HG03060 (cell line): ENCODE data around the gene EPS8L1.
"Not testable (repeated sequence)": the region's sequence is repeated elsewhere in the genome, so short reads cannot be mapped to it uniquely, and the experiment has no call there.

Experiments
- ATAC-seq: cut with Tn5 transposase; IDR thresholded peaks from one replicate; pipeline ENCODE4 v1.9.1; 2021; ENCODE audit warnings: low read depth, moderate number of reproducible peaks; ENCODE audit not compliant: unreplicated experiment

The EPS8L1 gene

GRCh38 chr19:55075371-55075998 lies at the start of gene EPS8L1:
EPS8L1 (plus strand) TSS chr19:55075869; CDS start chr19:55076445, 576 bp downstream.
- no peak for ATAC-seq

GRCh38 chr19:55027140-55027471 lies 48.6 kb upstream of the EPS8L1 start:
- not testable (repeated sequence) for ATAC-seq

GRCh38 chr19:55027472-55028337 lies 48.0 kb upstream of the EPS8L1 start:
- ATAC-seq, result no peak

GRCh38 chr19:55028757-55029156 lies 46.9 kb upstream of the EPS8L1 start:
- ATAC-seq, result no peak

- no peak for ATAC-seq
Measured at GRCh38 chr19:55031178-55031577, 44.5 kb upstream of the EPS8L1 start.

- no peak for ATAC-seq
Measured at GRCh38 chr19:55032170-55032800, 43.4 kb upstream of the EPS8L1 start.

- not testable (repeated sequence) for ATAC-seq
Measured at GRCh38 chr19:55032976-55033643, 42.6 kb upstream of the EPS8L1 start.

GRCh38 chr19:55034751-55035150 lies 40.9 kb upstream of the EPS8L1 start:
- ATAC-seq, result no peak

- no peak for ATAC-seq
Measured at GRCh38 chr19:55036058-55036457, 39.6 kb upstream of the EPS8L1 start.

GRCh38 chr19:55037603-55038002 lies 38.1 kb upstream of the EPS8L1 start:
- not testable (repeated sequence) for ATAC-seq

- ATAC-seq, result not testable (repeated sequence)
Measured at GRCh38 chr19:55040654-55041053, 35.0 kb upstream of the EPS8L1 start.

GRCh38 chr19:55041244-55041626 lies 34.4 kb upstream of the EPS8L1 start:
- ATAC-seq, result no peak

GRCh38 chr19:55041627-55042343 lies 33.9 kb upstream of the EPS8L1 start:
- ATAC-seq, result no peak

GRCh38 chr19:55042344-55042678 lies 33.4 kb upstream of the EPS8L1 start:
- ATAC-seq, result no peak

- no peak for ATAC-seq
Measured at GRCh38 chr19:55042688-55043087, 33.0 kb upstream of the EPS8L1 start.

GRCh38 chr19:55044286-55044685 lies 31.4 kb upstream of the EPS8L1 start:
- no peak for ATAC-seq

- ATAC-seq, result no peak
Measured at GRCh38 chr19:55044771-55045716, 30.6 kb upstream of the EPS8L1 start.

GRCh38 chr19:55046975-55047622 lies 28.6 kb upstream of the EPS8L1 start:
- no peak for ATAC-seq

- ATAC-seq, result no peak
Measured at GRCh38 chr19:55047951-55048350, 27.7 kb upstream of the EPS8L1 start.
